Endothelial cell (in vitro differentiated cells): Measurements from ENCODE around the gene RELL2. TPM values are rescaled to one million over a fixed set of nuclear protein-coding genes. Genes with fewer than 3 reads are reported as not detected.

ENCODE experiments used
- DNase-seq: peaks from one replicate; pipeline ENCODE4 v3.0.0; 2021; ENCODE audit warnings: low spot score
- H3K27ac Mint-ChIP-seq: one replicate; pipeline ENCODE4 v1.8.0; 2021; ENCODE audit warnings: mixed read lengths, inconsistent platforms; ENCODE audit not compliant: unreplicated experiment
- H3K27me3 Mint-ChIP-seq: one replicate; pipeline ENCODE4 v1.8.0; 2021; ENCODE audit warnings: mild to moderate bottlenecking, moderate library complexity, mixed read lengths, inconsistent platforms; ENCODE audit not compliant: unreplicated experiment
- H3K36me3 Mint-ChIP-seq: one replicate; pipeline ENCODE4 v1.8.0; 2021; ENCODE audit warnings: mild to moderate bottlenecking, low read depth, mixed read lengths, inconsistent platforms; ENCODE audit not compliant: unreplicated experiment
- H3K4me1 Mint-ChIP-seq: one replicate; pipeline ENCODE4 v1.8.0; 2021; ENCODE audit warnings: mild to moderate bottlenecking, mixed read lengths, inconsistent platforms; ENCODE audit not compliant: unreplicated experiment
- H3K4me3 Mint-ChIP-seq: one replicate; pipeline ENCODE4 v1.8.0; 2021; ENCODE audit warnings: mild to moderate bottlenecking, mixed read lengths, inconsistent platforms; ENCODE audit not compliant: unreplicated experiment
- H3K9me3 Mint-ChIP-seq: one replicate; pipeline ENCODE4 v1.8.0; 2021; ENCODE audit warnings: mixed read lengths, inconsistent platforms; ENCODE audit not compliant: unreplicated experiment
- total RNA-seq: library from RNA; stranded (reverse); fragmentation: NEBNext Ultra II Directional; extraction: Animal tissue kit (Norgen Biotek cat#: 25700); gene quantifications from one replicate; pipeline ENCODE4 v1.2.1, GENCODE V29; 2021; ENCODE audit not compliant: unreplicated experiment
- TF ChIP-seq, protein P1 (sequence below): fragments of 200-600 bp; sonication (generic); IDR thresholded peaks from one replicate; pipeline ENCODE4 v1.5.0; 2021; ENCODE audit warnings: antibody characterized with exemption; ENCODE audit not compliant: unreplicated experiment

The RELL2 gene
- total RNA-seq, 1 donor from 2014 or later: 17.4 TPM

DNA sequence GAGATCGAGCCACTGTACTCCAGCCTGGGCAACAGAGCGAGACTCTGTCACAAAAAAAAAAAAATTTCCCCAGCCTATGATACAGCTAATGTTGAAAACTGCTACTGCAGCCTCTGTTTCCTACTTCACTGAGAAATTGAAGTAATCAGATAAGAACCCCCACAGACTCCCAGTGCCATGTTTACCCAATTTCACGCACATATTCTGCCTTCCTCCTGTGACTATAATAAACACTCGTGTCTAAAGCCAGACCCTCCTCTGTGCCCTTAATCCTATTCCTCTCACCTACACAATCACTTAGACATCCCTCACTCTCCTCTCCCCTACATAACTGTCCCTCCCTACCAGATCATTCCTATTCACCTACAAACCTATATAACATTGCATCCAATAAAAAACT lies 38.9 kb downstream of the RELL2 start:
- Mint-ChIP-seq H3K4me3 (no peak overlapping the region), H3K27ac (no peak overlapping the region), H3K36me3 (peaks cover 26% of the 10 kb centered on the region), H3K27me3 (peaks cover 7% of the 10 kb centered on the region), H3K9me3 (no peaks in the 10 kb centered on the region), H3K4me1 (peaks cover 56% of the 10 kb centered on the region)
- no peak for DNase-seq
- TF ChIP-seq, protein P1, sequence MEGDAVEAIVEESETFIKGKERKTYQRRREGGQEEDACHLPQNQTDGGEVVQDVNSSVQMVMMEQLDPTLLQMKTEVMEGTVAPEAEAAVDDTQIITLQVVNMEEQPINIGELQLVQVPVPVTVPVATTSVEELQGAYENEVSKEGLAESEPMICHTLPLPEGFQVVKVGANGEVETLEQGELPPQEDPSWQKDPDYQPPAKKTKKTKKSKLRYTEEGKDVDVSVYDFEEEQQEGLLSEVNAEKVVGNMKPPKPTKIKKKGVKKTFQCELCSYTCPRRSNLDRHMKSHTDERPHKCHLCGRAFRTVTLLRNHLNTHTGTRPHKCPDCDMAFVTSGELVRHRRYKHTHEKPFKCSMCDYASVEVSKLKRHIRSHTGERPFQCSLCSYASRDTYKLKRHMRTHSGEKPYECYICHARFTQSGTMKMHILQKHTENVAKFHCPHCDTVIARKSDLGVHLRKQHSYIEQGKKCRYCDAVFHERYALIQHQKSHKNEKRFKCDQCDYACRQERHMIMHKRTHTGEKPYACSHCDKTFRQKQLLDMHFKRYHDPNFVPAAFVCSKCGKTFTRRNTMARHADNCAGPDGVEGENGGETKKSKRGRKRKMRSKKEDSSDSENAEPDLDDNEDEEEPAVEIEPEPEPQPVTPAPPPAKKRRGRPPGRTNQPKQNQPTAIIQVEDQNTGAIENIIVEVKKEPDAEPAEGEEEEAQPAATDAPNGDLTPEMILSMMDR: no peak

GRCh38 chr5:141677415-141677814 lies 40.6 kb downstream of the RELL2 start:
- Mint-ChIP-seq H3K4me1 (peaks cover 58% of the 10 kb centered on the region), H3K4me3 (peak overlapping the region; percentile 28), H3K9me3 (no peaks in the 10 kb centered on the region), H3K27me3 (peaks cover 13% of the 10 kb centered on the region), H3K36me3 (peaks cover 30% of the 10 kb centered on the region), H3K27ac (peak overlapping the region; percentile 13)
- TF ChIP-seq, protein P1: peak; percentile 66
- peak; percentile 53 for DNase-seq

GRCh38 chr5:141680178-141680577 lies 43.4 kb downstream of the RELL2 start:
- peak overlapping the region; percentile 91 for H3K4me3 Mint-ChIP-seq
- peaks cover 58% of the 10 kb centered on the region for H3K4me1 Mint-ChIP-seq
- H3K27me3 Mint-ChIP-seq: peaks cover 17% of the 10 kb centered on the region
- no peak for DNase-seq
- TF ChIP-seq, protein P1: no peak
- no peaks in the 10 kb centered on the region for H3K9me3 Mint-ChIP-seq
- peak overlapping the region; percentile 100 for H3K27ac Mint-ChIP-seq
- peaks cover 19% of the 10 kb centered on the region for H3K36me3 Mint-ChIP-seq

- Mint-ChIP-seq H3K4me3 (peak overlapping the region; percentile 91), H3K4me1 (peaks cover 63% of the 10 kb centered on the region), H3K27me3 (peaks cover 17% of the 10 kb centered on the region), H3K27ac (peak overlapping the region; percentile 100), H3K36me3 (peaks cover 19% of the 10 kb centered on the region), H3K9me3 (no peaks in the 10 kb centered on the region)
- TF ChIP-seq, protein P1: no peak
- DNase-seq: peak; percentile 86
Measured at GRCh38 chr5:141680751-141681201, 44.0 kb downstream of the RELL2 start.

DNA sequence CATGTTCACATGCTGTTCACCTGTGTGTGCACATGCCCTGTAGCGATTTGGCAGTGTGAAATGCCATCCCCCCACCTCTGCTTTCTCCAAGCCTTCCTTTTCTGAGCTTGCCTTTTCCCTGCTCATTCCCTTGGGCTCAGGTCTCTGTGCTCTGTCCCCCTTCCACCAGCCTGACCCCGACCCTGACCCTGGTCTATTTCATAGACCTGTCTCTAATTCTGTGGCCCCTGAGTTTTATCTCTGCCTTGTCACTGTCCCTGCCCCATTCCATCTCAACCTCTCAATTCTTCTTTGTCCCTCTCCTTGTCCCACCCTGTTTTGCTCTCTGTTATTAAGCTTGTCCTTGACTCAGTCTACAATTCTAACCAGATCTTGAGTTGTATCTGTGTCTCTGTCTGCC lies 44.5 kb downstream of the RELL2 start:
- Mint-ChIP-seq H3K4me1 (peaks cover 67% of the 10 kb centered on the region), H3K9me3 (no peaks in the 10 kb centered on the region), H3K4me3 (peak overlapping the region; percentile 91), H3K27ac (peak overlapping the region; percentile 100), H3K27me3 (peaks cover 17% of the 10 kb centered on the region), H3K36me3 (peaks cover 19% of the 10 kb centered on the region)
- TF ChIP-seq, protein P1: no peak
- no peak for DNase-seq
